ENCODE results near the gene TUBAL3.

Gene TUBAL3

GRCh38 chr10:5442065-5442989, 37.7 kb upstream of the TUBAL3 start:
- no peaks in the 10 kb centered on the region for H3K9me3 ChIP-seq
- no peak overlapping the region for H3K4me3 ChIP-seq
- 0 out of 2 replicates have a peak, but pooled peaks cover 6% of the 10 kb centered on the region for H3K36me3 ChIP-seq (replicated peaks)
- peak; percentile 42 to 47 for DNase-seq (ENCODE audit: low spot score in 2 of 2)
- in situ Hi-C loops (cut with MboI; ENCODE audit: low sequenced_read_pairs), result loop anchor here (5.0 kb wide), 1 partner anchor 180 kb away; no protein-coding TSS in a partner anchor
- H3K4me1 ChIP-seq, result peaks cover 9% of the 10 kb centered on the region
- H3K27me3 ChIP-seq (ENCODE audit: low read depth), result no peaks in the 10 kb centered on the region

GRCh38 chr10:5441106-5441505, 36.5 kb upstream of the TUBAL3 start:
- Histone ChIP-seq H3K4me3 (no peak overlapping the region), H3K27me3 (ENCODE audit: low read depth) (no peaks in the 10 kb centered on the region), H3K36me3 (replicated peaks) (0 out of 2 replicates have a peak, but pooled peaks cover 6% of the 10 kb centered on the region), H3K9me3 (no peaks in the 10 kb centered on the region), H3K4me1 (peaks cover 1% of the 10 kb centered on the region)
- no peak for DNase-seq (ENCODE audit: low spot score in 2 of 2)
- in situ Hi-C loops (cut with MboI; ENCODE audit: low sequenced_read_pairs), result loop anchor here (5.0 kb wide), 1 partner anchor 181 kb away; no protein-coding TSS in a partner anchor

GRCh38 chr10:5440206-5440605, 35.6 kb upstream of the TUBAL3 start:
- H3K4me1 ChIP-seq, result no peaks in the 10 kb centered on the region; the same call in 1 of the 2 replicates
- no peak overlapping the region for H3K4me3 ChIP-seq
- H3K27me3 ChIP-seq (ENCODE audit: low read depth), result no peaks in the 10 kb centered on the region
- no peaks in the 10 kb centered on the region for H3K9me3 ChIP-seq
- DNase-seq (ENCODE audit: low spot score in 2 of 2), result no peak
- in situ Hi-C loops (cut with MboI; ENCODE audit: low sequenced_read_pairs), result loop anchor here (5.0 kb wide), 1 partner anchor 182 kb away; no protein-coding TSS in a partner anchor
- H3K36me3 ChIP-seq (replicated peaks), result peaks cover 9% of the 10 kb centered on the region; the same call in 1 of the 2 replicates

GRCh38 chr10:5435328-5435727, 30.7 kb upstream of the TUBAL3 start:
- H3K4me1 ChIP-seq, result no peaks in the 10 kb centered on the region
- H3K9me3 ChIP-seq, result no peaks in the 10 kb centered on the region
- in situ Hi-C loops (cut with MboI; ENCODE audit: low sequenced_read_pairs), result no loop called here
- H3K4me3 ChIP-seq, result no peak overlapping the region
- DNase-seq (ENCODE audit: low spot score in 2 of 2), result no peak
- peaks cover 21% of the 10 kb centered on the region for H3K36me3 ChIP-seq (replicated peaks)
- no peaks in the 10 kb centered on the region for H3K27me3 ChIP-seq (ENCODE audit: low read depth)

GRCh38 chr10:5434017-5434753, 29.6 kb upstream of the TUBAL3 start:
- in situ Hi-C loops (cut with MboI; ENCODE audit: low sequenced_read_pairs), result no loop called here
- DNase-seq (ENCODE audit: low spot score in 2 of 2), result peak in 1 of 2 experiments; percentile 48

GRCh38 chr10:5433182-5433581, 28.6 kb upstream of the TUBAL3 start:
- Histone ChIP-seq H3K4me3 (no peak overlapping the region), H3K9me3 (no peaks in the 10 kb centered on the region), H3K36me3 (replicated peaks) (peaks cover 21% of the 10 kb centered on the region), H3K4me1 (peaks cover 9% of the 10 kb centered on the region), H3K27me3 (ENCODE audit: low read depth) (no peaks in the 10 kb centered on the region)
- in situ Hi-C loops (cut with MboI; ENCODE audit: low sequenced_read_pairs), result no loop called here
- no peak for DNase-seq (ENCODE audit: low spot score in 2 of 2)

More at GRCh38 chr10:5434017-5434753, 29.6 kb upstream of the TUBAL3 start:
- H3K4me3 ChIP-seq, result no peak overlapping the region
- no peaks in the 10 kb centered on the region for H3K27me3 ChIP-seq (ENCODE audit: low read depth)
- H3K4me1 ChIP-seq, result peaks cover 7% of the 10 kb centered on the region
- no peaks in the 10 kb centered on the region for H3K9me3 ChIP-seq
- H3K36me3 ChIP-seq (replicated peaks), result peaks cover 21% of the 10 kb centered on the region

- Histone ChIP-seq H3K9me3 (no peaks in the 10 kb centered on the region), H3K27me3 (ENCODE audit: low read depth) (no peaks in the 10 kb centered on the region), H3K4me1 (peaks cover 28% of the 10 kb centered on the region), H3K36me3 (replicated peaks) (peaks cover 13% of the 10 kb centered on the region), H3K4me3 (no peak overlapping the region)
- no peak for DNase-seq (ENCODE audit: low spot score in 2 of 2)
- in situ Hi-C loops (cut with MboI; ENCODE audit: low sequenced_read_pairs), result no loop called here
Observed at GRCh38 chr10:5428133-5428532, 23.5 kb upstream of the TUBAL3 start.

GRCh38 chr10:5424751-5425150, 20.1 kb upstream of the TUBAL3 start:
- Histone ChIP-seq H3K27me3 (ENCODE audit: low read depth) (no peaks in the 10 kb centered on the region), H3K4me3 (no peak overlapping the region), H3K36me3 (replicated peaks) (0 out of 2 replicates have a peak, but pooled peaks cover 3% of the 10 kb centered on the region), H3K9me3 (no peaks in the 10 kb centered on the region), H3K4me1 (peaks cover 27% of the 10 kb centered on the region)
- peak; percentile 23 to 71 for DNase-seq (ENCODE audit: low spot score in 2 of 2)
- in situ Hi-C loops (cut with MboI; ENCODE audit: low sequenced_read_pairs), result no loop called here

GRCh38 chr10:5423771-5424170, 19.1 kb upstream of the TUBAL3 start:
- in situ Hi-C loops (cut with MboI; ENCODE audit: low sequenced_read_pairs), result no loop called here
- no peaks in the 10 kb centered on the region for H3K27me3 ChIP-seq (ENCODE audit: low read depth)

GRCh38 chr10:5419466-5420094, 15.0 kb upstream of the TUBAL3 start:
- no peak for DNase-seq (ENCODE audit: low spot score in 2 of 2)
- Histone ChIP-seq H3K4me1 (peaks cover 21% of the 10 kb centered on the region), H3K9me3 (peaks cover 6% of the 10 kb centered on the region), H3K4me3 (no peak overlapping the region), H3K36me3 (replicated peaks) (no peaks in the 10 kb centered on the region), H3K27me3 (ENCODE audit: low read depth) (no peaks in the 10 kb centered on the region)
- in situ Hi-C loops (cut with MboI; ENCODE audit: low sequenced_read_pairs), result no loop called here

More at GRCh38 chr10:5423771-5424170, 19.1 kb upstream of the TUBAL3 start:
- DNase-seq (ENCODE audit: low spot score in 2 of 2), result no peak
- H3K36me3 ChIP-seq (replicated peaks), result 0 out of 2 replicates have a peak, but pooled peaks cover 3% of the 10 kb centered on the region
- peaks cover 20% of the 10 kb centered on the region for H3K4me1 ChIP-seq
- H3K4me3 ChIP-seq, result no peak overlapping the region
- H3K9me3 ChIP-seq, result peaks cover 6% of the 10 kb centered on the region; the same call in 1 of the 2 replicates

GRCh38 chr10:5418584-5418983, 14.0 kb upstream of the TUBAL3 start:
- no peak overlapping the region for H3K4me3 ChIP-seq
- no peaks in the 10 kb centered on the region for H3K27me3 ChIP-seq (ENCODE audit: low read depth)
- H3K4me1 ChIP-seq, result peaks cover 19% of the 10 kb centered on the region
- in situ Hi-C loops (cut with MboI; ENCODE audit: low sequenced_read_pairs), result no loop called here
- no peaks in the 10 kb centered on the region for H3K36me3 ChIP-seq (replicated peaks)
- DNase-seq (ENCODE audit: low spot score in 2 of 2), result no peak
- peaks cover 6% of the 10 kb centered on the region for H3K9me3 ChIP-seq

GRCh38 chr10:5416981-5417380, 12.4 kb upstream of the TUBAL3 start:
- DNase-seq (ENCODE audit: low spot score in 2 of 2), result no peak
- Histone ChIP-seq H3K9me3 (peaks cover 6% of the 10 kb centered on the region), H3K36me3 (replicated peaks) (no peaks in the 10 kb centered on the region), H3K4me3 (no peak overlapping the region), H3K4me1 (peaks cover 22% of the 10 kb centered on the region), H3K27me3 (ENCODE audit: low read depth) (no peaks in the 10 kb centered on the region)
- in situ Hi-C loops (cut with MboI; ENCODE audit: low sequenced_read_pairs), result no loop called here

Measured in HAP-1 (cell line).